NCI-H2029 treated with DMSO at 0.1 percent for 48 hours (cell line): ENCODE measurements around the gene ACTR1A.

Source experiments
- DNase-seq: peaks from one replicate; lab custom pipeline; 2025; lab: John Stamatoyannopoulos, UW

The ACTR1A gene

GRCh38 chr10:102453502-102453901 lies 49.0 kb downstream of the ACTR1A start:
- no peak for DNase-seq

- DNase-seq, result no peak
Measured at GRCh38 chr10:102452672-102453340, 49.7 kb downstream of the ACTR1A start.

GRCh38 chr10:102451105-102451969 lies 51.2 kb downstream of the ACTR1A start, which contains the start of gene C10orf95:
Gene C10orf95 (minus strand): TSS chr10:102451543. CDS start chr10:102451093, 450 bp downstream.
- DNase-seq, result no peak

GRCh38 chr10:102450374-102451104 lies 52.0 kb downstream of the ACTR1A start:
- peak; percentile 10 for DNase-seq

- DNase-seq, result no peak
Measured at GRCh38 chr10:102450124-102450373, 52.5 kb downstream of the ACTR1A start.

- no peak for DNase-seq
Measured at GRCh38 chr10:102449321-102450123, 53.0 kb downstream of the ACTR1A start.

- DNase-seq, result no peak
Measured at GRCh38 chr10:102444851-102445250, 57.7 kb downstream of the ACTR1A start.

- DNase-seq, result no peak
Measured at GRCh38 chr10:102438374-102438773, 64.1 kb downstream of the ACTR1A start.

- no peak for DNase-seq
Measured at GRCh38 chr10:102437515-102437914, 65.0 kb downstream of the ACTR1A start.

GRCh38 chr10:102436312-102436711 lies 66.2 kb downstream of the ACTR1A start:
- DNase-seq, result no peak

- DNase-seq, result no peak
Measured at GRCh38 chr10:102435529-102436233, 66.8 kb downstream of the ACTR1A start.

GRCh38 chr10:102435133-102435497 lies 67.4 kb downstream of the ACTR1A start:
- no peak for DNase-seq

GRCh38 chr10:102434394-102435132 lies 67.9 kb downstream of the ACTR1A start:
- DNase-seq, result no peak

- no peak for DNase-seq
Measured at GRCh38 chr10:102433619-102434046, 68.9 kb downstream of the ACTR1A start.

GRCh38 chr10:102432162-102432950 lies 70.2 kb downstream of the ACTR1A start, which contains the start of gene CUEDC2:
Gene CUEDC2 (minus strand): TSS chr10:102432574. CDS start chr10:102425188, 7,386 bp downstream.
- DNase-seq, result peak; percentile 57

- DNase-seq, result no peak
Measured at GRCh38 chr10:102431452-102432124, 70.9 kb downstream of the ACTR1A start.

- DNase-seq, result no peak
Measured at GRCh38 chr10:102429468-102429867, 73.0 kb downstream of the ACTR1A start.
